AG10803 (cell line): ENCODE measurements around the gene GNAT3.
A peak's percentile ranks its signal among the peaks of the same experiment; 100 is the strongest.

ENCODE experiments used
- DNase-seq: peaks from one replicate; pipeline ENCODE4 v3.0.0; 2010; ENCODE audit warnings: low read depth
- H3K4me3 ChIP-seq: 2 replicates; pipeline ENCODE4 v1.5.1; 2011; ENCODE audit warnings: mild to moderate bottlenecking, low read length, control low read depth
- CTCF ChIP-seq: conservative IDR thresholded peaks from 2 replicates; pipeline ENCODE4 v1.5.1; 2011; ENCODE audit warnings: mild to moderate bottlenecking, low read length, control low read depth, inconsistent platforms

The GNAT3 gene

GRCh38 chr7:80467069-80467468 is 44.8 kb downstream of the GNAT3 start:
- no peak for DNase-seq
- H3K4me3 ChIP-seq = no peak overlapping the region
- no peak for TF ChIP-seq CTCF

GRCh38 chr7:80466636-80467035 is 45.2 kb downstream of the GNAT3 start:
- DNase-seq = no peak
- no peak for TF ChIP-seq CTCF
- no peak overlapping the region for H3K4me3 ChIP-seq

GRCh38 chr7:80464211-80464610 is 47.7 kb downstream of the GNAT3 start:
- no peak for DNase-seq
- H3K4me3 ChIP-seq = no peak overlapping the region
- TF ChIP-seq CTCF = no peak

GRCh38 chr7:80463272-80463920 is 48.5 kb downstream of the GNAT3 start:
- peak; percentile 15 for DNase-seq
- TF ChIP-seq CTCF = no peak
- H3K4me3 ChIP-seq = no peak overlapping the region

GRCh38 chr7:80460857-80461256 is 51.0 kb downstream of the GNAT3 start:
- TF ChIP-seq CTCF = no peak
- no peak for DNase-seq
- no peak overlapping the region for H3K4me3 ChIP-seq

- H3K4me3 ChIP-seq = no peak overlapping the region
- TF ChIP-seq CTCF = no peak
- DNase-seq = no peak
These were observed 51.9 kb downstream of the GNAT3 start for GRCh38 chr7:80459776-80460510.
